Measurements from ENCODE around the gene EFHD2.
"Not testable (repeated sequence)": the region's sequence is repeated elsewhere in the genome, so short reads cannot be mapped to it uniquely, and the experiment has no call there.

EFHD2 gene

GRCh38 chr1:15413563-15414444, 4.1 kb downstream of the EFHD2 start:
- DNase-seq: no peak

- no peak for DNase-seq
Measured at GRCh38 chr1:15414445-15414983, 4.8 kb downstream of the EFHD2 start.

DNA sequence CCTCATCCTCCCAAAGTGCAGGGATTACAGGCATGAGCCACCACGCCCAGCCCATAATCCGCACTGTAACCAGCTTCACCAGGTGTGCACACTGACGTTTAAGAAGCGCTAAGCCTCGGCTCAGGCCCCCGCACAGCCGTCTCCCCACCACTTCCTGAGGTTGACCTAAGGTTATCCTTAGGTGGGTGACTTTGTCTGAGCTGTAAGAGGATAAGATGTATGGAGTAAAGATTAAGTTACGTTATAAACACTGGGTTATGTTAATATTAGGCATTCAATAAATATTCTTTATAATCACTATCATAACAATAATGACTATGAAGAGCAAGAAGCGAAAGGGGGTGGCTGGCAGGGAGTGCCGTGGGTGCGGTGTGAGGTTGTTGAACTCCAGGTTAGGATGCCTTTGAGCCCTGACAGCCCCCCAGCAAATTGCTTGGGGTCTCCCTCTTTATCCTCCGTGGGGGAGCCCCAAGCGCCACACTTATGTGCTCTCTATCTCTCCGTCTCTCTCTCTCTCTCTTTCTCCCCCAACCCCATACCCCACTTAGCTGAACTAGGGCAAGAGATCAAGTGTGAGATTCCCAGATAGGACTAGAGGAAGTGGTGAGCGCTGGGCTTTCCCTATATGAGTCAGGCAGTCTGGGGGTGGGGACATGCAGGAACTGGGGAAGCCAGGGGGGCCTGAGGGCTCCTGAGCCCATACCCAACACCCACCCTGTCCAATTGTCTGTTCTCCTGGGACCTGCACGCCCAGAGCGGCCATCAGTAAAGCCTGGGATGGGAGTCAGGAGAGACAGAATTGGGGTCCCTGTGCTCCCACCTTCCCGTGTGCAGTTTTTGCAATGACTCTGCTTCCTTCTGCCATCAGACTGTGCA, 7.6 kb downstream of the EFHD2 start:
- peak; percentile 75 for DNase-seq

- DNase-seq: no peak
Measured at GRCh38 chr1:15418806-15419515, 9.3 kb downstream of the EFHD2 start.

- no peak for DNase-seq
Measured at GRCh38 chr1:15420853-15421465, 11.3 kb downstream of the EFHD2 start.

DNA sequence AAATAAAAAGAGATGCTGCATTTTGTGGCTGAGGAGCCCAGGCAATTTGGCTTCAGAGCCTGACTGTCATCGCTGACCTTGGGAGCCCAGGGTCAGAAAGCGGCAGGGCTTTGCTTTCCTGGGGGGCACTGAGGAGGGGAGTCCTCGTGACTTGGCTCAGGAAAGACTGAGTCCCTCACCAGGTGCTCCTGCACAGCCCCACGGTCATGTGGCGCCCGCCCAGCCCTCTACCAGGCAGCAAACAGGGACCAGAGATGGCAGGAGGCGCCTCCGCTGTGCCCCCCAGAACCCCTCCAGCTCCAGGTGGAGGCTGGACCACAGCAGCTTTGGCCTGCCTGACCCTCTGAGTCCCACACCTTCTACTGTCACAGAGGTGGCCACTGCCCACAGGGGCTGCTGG, 13.2 kb downstream of the EFHD2 start:
- no peak for DNase-seq

- no peak for DNase-seq
Measured at GRCh38 chr1:15423355-15424077, 13.8 kb downstream of the EFHD2 start.

GRCh38 chr1:15424146-15424667, 14.5 kb downstream of the EFHD2 start:
- DNase-seq: no peak

GRCh38 chr1:15424981-15425380, 15.3 kb downstream of the EFHD2 start:
- no peak for DNase-seq

DNA sequence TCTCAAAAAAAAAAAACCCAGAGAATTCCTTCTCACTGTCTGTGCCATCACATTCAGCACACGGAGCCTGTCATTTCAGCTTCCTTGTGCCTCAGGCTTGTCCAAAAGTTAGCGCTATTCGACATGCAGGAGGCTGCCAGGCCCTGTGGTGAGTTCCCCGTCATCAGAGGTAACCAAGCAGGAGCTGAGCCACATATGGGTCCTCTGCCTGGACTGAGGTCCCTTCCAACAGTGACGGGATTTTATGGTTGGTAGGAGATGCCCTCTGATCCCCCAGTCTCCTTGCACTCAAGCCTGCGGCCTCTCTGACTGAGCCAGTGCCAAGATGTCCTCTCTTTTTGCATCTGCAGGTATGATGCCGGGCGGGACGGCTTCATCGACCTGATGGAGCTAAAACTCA, 15.8 kb downstream of the EFHD2 start:
- no peak for DNase-seq

GRCh38 chr1:15425958-15426357, 16.3 kb downstream of the EFHD2 start:
- DNase-seq: no peak

GRCh38 chr1:15426492-15427279, 17.0 kb downstream of the EFHD2 start:
- no peak for DNase-seq

- no peak for DNase-seq
Measured at GRCh38 chr1:15427280-15427666, 17.6 kb downstream of the EFHD2 start.

DNA sequence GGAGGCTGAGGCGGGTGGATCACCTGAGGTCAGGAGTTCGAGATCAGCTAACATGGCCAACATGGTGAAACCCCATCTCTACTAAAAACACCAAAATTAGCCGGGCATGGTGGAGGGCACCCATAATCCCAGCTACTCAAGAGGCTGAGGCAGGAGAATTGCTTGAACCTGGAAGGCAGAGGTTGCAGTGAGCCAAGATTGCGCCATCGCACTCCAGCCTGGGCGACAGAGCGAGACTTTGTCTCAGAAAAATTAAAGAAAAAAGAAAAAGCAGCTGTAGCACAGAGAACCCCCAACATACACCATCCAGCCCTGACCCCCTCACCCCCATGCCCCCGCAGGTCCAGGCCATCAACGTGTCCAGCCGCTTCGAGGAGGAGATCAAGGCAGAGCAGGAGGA, 18.6 kb downstream of the EFHD2 start:
- DNase-seq: not testable (repeated sequence)

GRCh38 chr1:15428815-15429435, 19.2 kb downstream of the EFHD2 start:
- no peak for DNase-seq

DNA sequence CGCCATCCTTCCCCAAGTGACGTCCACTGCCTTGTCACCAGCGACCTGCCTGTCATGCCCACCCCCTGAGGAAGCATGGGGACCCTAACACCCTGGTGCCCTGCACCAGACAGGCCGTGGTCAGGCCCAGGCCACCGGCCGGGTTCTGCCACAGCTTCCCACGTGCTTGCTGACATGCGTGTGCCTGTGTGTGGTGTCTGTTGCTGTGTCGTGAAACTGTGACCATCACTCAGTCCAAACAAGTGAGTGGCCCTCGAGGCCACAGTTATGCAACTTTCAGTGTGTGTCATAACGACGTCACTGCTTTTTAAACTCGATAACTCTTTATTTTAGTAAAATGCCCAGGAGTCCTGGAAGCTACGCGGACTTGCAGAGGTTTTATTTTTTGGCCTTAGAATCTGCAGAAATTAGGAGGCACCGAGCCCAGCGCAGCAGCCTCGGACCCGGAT, 20.0 kb downstream of the EFHD2 start:
- DNase-seq: no peak

DNA sequence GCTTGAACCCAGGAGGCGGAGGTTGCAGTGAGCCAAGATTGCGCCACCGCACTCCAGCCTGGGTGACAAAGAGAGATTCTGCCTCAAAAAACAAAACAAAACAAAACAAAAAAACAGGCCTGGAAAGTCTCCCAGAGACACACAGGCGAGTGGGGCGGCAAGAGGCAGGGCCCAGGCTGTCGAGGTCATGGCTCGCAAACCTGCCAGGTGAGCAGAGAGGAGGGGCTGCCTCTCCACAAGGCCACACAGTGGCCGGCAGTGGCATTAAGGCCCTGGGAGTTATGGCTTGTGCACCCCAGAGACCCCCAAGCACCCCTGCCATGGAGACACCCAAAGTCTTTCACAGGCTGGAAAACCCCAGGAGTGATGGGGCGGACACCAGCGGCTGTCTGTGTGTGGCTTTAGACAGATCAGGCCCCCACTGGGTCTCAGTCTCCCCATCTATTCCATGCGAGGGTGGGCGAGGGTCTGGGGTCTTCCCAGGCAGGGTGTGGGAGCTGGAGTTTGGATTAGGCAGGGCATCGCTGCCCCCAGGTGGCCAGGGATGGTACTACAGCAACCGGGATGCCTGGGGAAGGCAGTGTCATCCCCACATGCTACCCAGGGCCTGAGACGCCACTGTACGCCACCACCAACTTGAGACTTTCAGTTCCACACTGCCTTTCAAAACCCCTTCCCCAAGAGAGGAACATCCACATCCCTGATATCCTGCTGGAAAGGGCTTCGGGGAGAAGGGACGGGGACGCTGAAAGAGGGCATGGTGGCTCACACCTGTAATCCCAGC, 21.3 kb downstream of the EFHD2 start:
- peak; percentile 80 for DNase-seq

GRCh38 chr1:15431571-15431948, 21.9 kb downstream of the EFHD2 start:
- no peak for DNase-seq

- DNase-seq: no peak
Measured at GRCh38 chr1:15432324-15432723, 22.6 kb downstream of the EFHD2 start.
